HG03025 (cell line): ENCODE measurements around the gene TCF12.
"Not testable (repeated sequence)": the region's sequence is repeated elsewhere in the genome, so short reads cannot be mapped to it uniquely, and the experiment has no call there.

ENCODE experiments used
- ATAC-seq: cut with Tn5 transposase; IDR thresholded peaks from one replicate; pipeline ENCODE4 v1.9.1; 2021; ENCODE audit warnings: mild to moderate bottlenecking, moderate library complexity; ENCODE audit not compliant: unreplicated experiment, low FRiP score

The TCF12 gene

DNA sequence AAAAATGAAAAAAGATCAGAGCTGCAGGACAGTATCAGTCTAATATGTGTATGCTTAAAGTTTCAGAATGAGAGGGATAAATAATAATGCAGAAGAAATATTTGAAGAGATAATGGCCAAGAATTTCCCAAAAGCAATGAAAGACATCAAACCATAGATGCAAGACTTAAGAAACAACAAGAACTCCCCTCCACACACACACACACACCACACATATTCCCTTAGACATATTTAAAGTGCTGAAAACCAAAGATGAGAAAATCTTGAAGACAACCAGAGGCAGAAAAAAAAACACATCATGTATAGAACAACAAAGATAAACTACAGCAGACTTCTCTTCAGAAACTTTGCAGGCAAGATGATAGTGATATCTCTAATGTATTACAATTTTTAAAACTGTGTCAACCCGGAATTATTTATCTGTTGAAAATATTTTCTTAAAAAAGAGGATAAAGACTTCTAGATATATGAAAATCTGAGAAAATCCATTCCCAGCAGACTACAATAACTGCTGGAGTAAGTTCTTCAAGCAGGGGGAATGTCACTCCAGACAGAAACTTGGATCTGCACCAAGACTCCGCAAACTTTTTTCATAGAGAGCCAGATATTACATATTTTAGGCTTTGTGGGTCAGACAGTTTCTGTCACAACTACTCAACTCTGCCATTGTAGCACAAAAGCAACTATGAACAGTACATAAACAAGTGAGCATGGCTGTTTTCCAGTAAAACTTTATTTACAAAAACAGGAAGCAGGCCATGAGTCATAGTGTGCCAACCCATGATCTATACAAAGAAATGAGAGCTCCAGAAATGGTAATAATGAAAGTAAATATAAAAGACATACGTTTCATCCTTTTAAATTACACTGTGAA is 234.5 kb downstream of the TCF12 start:
- no peak for ATAC-seq

DNA sequence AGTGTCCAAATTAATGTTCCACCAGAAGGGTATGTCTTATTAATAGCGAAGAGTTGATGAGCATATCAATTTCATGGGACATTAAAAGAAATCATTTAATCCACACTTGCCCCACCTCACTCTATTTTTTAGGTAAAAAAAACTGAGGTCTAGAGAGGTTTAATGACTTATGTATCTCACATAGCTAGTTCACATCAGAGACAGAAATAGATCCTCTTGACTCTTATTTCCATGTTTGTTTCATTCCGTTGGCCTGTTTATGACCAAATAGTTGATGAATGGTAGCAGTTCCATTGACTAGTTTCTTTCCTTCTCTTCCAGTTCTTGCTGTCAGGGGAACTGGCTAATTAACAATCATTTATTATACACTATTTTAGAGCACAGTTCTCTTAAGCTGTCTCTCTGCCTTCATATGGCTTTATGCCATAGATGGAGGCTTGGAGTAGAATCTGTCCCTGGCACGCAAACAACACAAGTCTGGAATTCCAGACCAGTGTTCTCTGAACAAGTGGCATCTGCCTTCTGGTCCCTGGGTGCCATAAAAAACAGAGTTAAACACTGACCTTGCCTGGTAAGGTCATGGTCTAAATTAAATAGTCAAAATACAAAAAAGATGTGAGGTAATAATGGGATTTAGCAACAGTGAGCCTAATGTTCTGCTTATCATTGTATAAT is 237.9 kb downstream of the TCF12 start:
- no peak for ATAC-seq

DNA sequence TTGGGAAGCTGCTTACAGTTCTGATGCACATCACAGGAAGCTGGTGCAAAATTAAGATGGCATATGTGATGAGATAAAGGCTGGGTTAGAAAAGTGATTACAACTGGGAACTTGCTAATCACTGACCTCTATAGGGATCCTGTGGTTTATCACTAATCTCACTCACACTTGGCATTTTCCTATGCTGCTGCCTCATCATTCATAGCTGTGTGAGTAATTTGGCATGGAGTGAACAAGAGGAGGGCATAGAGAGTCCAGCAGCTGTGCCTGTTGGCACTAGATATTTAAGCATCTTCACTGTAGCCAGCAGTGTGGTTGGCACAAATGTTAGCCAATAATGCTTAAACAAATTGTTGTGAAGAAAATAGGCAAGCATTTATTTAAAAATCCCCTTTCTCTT is 240.1 kb downstream of the TCF12 start:
- ATAC-seq, result no peak

DNA sequence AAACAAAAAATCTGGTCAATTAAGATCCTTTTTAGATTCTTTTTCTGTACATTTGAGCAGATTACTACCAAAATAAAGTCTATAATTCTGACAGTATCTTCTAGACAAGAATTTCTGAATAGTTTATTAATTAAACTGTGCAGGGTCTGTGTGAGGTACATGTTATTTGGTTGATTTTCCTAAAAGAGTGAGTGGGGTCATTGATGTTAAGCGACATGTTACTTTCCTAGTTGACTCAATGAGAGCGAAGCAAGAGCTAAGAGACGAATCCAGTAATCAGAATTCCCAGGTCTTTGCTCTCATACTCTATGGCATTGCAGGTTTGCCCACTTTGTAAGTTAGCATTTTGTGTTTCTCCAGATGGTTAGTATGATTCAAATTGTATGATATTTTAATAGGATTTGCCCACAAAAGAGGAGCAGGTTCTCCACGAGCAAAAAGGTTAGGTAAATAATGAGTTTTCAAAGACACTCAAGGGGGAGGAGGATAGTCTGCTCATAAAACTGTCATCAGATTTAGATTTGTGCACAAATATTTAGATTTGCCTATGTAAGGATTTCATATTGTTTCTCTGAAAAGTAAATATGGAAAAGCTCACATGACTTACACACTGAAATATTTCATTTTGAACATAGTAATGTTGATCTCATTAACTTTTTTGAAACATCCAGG is 240.7 kb downstream of the TCF12 start:
- ATAC-seq, result no peak

DNA sequence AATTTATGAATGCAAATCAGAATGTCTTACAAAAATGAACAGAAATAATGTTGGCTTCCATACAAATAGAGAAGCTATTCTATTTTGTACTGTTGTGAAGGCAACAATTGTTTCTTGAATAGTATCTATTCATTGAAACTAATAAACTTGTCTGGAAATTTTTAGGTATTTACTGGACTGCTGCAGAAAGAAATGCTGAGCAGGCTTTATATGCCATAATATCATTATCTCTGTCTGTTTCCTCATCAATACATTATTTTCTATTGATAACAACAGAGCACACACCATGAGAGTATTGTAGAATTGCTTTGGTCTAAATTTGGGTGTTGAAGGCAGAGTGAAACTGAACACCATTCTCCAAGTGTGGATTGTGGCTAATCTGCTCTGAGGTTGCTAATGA is 241.3 kb downstream of the TCF12 start:
- ATAC-seq, result no peak

DNA sequence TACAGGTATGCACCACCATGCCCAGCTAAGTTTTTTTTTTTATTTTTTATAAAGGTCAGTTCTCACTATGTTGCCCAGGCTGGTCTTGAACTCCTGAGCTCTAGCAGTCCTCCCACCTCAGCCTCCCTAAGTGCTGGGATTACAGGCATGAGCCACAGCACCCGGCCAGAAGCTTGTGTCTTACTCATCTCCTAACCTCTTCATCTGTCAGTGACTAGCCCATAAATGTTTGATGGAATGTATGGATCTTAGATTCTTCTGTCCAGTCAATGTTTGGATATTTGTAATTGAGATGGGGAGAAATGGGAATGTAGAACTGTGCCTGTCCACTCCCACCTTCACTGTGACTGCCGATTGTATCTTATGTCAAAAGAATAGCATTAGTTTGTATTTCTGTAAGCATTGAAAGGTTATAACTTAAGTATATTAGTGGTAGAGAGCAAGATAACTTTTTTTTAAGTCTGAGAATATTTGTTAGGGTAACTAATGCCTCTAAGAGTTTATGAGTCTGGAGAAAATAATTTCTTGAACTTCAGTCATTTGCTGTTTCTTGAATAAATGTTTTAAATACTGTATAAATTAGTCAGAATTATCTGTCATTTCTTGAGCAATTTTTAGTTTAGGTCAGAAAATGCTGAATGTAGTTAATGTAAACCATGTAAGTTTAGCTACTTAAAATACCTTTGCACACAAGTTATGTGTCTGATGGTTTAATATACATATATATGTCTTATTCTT is 242.5 kb downstream of the TCF12 start:
- no peak for ATAC-seq

DNA sequence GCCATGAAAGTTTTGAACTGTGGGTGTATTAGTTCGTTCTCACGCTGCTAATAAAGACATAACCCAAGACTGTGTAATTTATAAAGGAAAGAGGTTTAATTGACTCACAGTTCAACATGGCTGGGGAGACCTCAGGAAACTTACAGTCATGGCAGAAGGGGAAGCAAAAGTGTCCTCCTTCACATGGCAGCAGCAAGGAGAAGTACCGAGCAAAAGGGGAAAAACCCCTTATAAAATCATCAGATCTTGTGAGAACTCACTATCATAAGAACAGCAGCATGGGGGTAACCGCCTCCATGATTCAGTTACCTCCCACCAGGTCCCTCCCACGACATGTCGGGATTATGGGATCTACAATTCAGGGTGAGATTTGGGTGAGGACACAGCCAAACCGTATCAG is 245.8 kb downstream of the TCF12 start:
- not testable (repeated sequence) for ATAC-seq

DNA sequence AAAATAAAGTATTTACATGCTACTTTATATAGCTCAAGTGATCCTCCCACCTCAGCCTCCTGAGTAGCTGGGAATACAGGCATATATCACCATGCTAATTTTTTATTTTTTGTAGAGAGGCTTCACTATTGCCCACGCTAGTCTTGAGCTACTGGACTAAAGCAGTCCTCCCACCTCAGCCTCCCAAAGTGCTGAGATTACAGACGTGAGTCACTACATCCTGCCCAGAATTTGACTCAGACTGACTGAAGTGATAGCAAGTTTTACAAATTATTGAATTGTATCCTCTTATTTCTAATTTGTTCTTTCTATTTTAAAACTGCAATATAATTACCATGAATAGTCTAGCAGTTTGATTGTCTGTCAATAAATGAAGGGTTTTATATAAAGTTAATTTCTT is 247.5 kb downstream of the TCF12 start:
- ATAC-seq, result no peak

DNA sequence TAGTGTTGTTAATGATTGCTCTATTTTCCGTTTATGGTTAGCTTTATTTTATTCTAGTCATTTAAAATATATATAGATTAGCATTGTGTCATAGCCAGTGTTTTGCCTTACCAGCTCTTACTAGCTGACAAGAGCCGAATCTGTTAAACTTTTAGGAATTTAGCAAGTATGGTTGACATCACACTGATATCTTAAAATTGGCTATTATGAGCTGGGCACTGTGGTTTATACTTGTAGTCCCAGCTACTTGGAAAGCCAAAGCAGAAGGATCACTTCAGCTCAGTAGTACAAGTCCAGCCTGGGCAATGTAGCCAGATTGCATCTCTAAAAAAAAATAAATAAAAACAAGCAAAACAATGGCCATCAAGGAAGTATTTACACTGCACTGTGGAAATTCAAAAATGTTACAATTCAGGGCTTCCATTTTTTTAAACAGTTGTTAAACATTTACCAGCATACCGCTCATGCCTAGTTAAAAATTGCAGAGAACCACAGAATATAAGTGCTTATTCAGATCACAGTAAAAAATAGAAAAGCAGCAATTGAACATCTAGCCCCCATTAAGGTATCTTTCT is 249.5 kb downstream of the TCF12 start:
- no peak for ATAC-seq

DNA sequence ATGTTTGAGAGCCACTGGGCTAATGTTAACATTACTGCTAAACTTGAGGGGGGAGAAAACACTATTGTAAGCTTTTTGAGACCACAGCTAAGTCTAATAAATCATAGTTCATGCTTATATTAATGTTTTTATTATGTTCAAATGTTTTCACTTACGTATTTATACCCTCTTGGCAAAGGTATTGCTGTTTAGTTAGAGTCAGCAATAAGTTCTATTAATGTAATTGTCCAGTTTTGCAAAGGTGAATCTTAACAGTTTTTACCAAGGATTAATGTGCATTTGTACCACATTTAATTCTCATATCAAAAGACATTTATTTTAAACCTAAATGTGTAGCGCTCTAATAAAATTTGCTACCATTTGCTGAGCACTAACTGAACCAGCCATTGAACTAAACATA is 251.2 kb downstream of the TCF12 start:
- no peak for ATAC-seq

DNA sequence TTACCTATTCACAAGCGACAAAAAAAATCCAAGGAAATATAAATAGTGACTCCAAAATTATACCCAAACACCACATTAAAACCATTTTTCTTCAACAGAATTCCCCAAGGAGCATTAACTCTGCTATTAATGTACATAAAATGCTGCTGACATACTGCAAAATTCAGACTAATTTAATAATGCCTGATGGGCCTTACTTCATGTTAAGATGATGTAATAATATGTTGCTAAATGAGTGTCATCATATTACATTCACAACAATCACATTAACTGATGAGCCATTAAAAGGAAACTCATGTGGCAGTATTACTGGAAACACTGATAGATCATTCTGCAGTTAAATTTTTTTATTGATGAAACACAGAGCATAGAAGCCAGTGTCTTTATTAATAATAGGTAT is 253.0 kb downstream of the TCF12 start:
- ATAC-seq, result no peak

DNA sequence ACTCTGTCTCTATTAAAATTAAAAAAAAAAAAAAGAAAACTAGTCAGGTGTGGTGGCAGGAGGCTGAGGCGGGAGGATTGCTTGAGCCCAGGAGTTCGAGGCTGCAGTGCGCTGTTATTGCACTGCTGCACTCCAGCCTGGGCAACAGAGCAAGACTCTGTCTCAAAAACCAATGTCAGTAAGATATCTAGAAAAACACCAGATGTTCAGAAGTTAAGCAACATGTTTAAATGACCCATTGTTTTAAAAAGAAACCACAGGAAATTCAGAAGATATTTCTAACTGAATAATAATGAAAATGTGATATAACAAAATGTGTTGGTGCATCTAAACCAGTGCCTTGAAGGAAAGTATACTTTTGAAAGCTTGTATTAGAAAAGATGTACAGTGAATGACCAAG is 254.5 kb downstream of the TCF12 start:
- no peak for ATAC-seq

DNA sequence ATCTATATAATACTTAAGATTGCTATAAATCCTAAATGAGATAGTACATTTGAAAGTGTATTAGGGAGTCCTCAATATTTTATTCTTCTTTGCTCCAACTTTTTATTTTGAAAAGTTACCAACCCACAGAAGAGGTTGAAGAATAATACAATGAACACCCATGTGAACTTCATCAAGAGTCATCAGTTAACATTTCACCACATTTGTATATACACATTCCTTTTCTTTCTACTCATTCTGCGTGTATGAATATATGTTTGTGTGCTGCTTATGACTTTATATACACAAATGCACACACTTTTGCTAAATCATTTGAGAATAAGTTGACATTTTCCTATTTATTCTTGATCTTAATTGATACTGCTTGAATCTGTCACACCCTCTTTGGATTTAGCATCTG is 264.6 kb downstream of the TCF12 start:
- no peak for ATAC-seq

DNA sequence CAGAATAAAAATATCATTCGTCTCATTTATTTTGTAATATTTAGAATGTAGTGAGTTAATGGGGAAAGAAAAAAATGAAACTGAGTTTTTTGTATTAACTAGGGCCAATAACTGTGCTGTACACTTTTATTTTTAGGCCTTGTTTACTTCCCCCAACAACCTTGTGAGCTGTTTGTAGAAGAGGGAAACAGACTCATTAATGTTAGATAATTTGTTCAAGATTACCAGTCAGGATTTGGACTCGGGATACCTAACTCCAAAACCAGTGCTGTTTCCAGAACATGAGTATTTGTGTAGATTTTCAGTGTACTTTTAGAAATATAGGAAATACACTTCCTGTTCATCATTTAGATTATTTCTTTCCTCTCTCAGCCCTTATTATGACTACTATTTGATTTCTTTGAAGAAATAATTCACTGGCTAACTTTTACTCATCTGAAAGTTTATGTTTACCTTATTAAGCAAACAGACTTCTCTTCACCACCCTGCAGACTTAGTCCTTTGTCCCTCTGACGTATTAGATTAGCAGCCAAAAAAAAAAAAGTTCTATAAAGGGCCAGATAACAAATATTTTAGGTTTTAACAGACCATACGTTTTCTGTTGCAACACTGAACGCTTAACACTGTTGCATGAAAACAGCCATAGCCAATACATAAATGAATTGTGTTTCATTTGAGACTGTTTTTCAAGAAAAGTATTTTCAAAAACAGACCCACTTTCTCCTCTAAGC is 265.3 kb downstream of the TCF12 start:
- ATAC-seq, result no peak

DNA sequence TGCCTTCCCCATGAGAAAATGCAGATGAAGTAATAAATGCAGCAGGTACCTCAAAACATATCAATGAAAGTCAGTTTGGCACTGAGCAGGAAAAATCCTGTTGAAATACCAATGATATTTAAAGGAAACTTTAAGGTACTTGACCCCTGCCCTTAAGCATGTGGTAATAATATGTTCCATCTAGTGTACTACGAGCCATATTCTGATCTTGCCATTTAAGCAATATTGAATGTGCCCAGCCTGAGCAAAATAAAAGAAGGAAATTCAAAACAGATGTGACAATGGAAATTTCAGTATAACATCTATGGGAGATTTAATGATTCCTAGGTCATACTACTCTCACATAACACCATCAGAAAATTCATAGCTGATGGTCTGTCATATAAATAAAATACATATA is 266.1 kb downstream of the TCF12 start:
- no peak for ATAC-seq

DNA sequence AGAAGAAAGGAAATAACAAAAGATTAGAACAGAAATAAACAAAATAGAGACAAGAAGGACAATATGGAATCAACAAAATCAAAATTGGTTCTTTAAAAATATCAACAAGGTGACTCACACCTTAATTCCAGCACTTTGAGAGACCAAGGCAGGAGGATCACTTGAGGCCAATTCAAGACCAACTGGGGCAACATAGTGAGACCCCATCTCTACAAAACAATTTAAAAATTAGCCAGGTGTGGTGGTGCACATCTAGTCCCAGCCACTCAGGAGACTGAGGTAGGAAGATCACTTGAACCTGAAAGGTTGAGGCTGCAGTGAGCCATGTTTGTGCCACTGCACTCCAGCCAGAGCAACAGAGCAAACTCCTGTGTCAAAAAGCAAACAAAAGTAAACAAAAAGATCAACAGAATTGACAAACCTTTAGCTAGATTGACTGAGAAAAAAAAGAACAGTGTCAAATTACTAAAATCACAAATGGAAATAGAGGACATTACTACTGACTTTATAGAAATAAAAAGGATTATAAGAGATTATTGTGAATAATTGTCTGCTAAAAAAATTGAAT is 267.1 kb downstream of the TCF12 start:
- ATAC-seq, result no peak

DNA sequence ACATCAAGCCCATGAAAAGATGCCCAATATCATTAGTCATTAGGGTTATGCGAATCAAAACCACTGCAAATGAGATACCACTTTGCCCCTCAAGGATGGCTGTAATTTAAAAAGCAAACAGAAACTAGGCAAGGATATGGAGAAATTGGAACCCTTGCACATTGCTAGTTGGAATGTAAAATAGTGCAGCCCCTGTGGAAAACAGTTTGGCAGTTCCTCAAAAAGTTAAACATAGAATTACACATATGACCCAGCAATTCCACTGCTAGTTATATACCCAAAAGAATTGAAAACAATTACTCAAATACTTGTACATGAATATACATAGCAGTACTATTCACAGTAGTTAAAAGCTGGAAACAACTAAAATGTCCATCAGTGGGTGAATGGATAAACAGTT is 271.0 kb downstream of the TCF12 start:
- ATAC-seq, result no peak

DNA sequence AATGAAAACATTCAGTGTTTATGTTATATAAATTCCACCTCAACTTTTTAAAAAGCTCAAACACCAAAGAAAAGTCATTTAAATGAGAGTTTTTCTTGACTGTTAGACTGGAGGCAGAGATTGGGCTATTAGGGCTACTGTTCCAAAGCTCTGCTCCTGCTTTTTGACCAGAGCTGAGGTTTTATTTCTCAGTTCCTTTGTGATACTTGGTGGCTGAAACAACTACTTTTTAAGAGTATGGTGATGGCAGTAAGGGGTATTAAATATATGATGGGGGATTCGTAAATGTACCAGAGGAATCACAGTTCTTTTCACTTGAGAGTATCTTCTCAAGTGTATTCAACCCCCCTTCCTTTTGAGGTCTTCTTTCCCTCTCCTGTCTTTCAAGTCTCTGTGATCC is 271.8 kb downstream of the TCF12 start:
- no peak for ATAC-seq

DNA sequence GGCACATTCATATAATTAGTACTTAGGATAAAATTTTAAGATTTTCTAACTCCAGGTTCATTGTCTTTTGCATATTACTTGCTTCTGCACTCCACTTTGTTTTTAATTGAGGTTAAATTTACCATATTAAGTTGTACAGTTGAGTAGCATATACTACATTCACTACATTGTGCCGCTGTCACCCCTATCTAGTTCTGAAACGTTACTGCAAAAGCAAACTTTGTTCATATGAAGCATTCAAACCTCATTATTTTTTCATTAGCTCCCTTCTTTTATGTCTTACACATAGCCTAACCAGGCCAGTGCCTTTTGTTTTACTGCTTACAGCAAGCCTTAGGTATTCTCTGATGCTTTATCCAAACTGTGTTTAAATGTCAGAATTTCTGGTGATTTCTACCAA is 274.7 kb downstream of the TCF12 start:
- ATAC-seq, result no peak

DNA sequence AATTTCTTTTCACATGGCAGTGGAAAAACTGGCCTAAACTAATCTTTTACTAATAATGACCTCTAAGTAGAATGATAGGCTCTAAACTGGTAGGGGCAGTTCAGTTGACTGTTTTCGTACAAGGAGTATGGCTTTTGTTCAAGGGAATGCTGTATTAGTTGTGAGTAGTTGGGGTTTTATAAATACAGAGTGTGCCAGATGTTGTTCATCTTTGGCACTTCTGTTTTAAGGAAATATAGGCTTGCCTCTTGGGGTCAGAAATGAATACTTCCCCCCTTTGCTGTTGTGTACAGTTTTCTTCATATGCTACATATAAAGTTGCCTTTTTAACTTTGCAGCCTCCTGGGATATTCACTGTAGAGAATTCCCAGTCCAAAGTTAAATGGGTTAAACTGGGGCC is 276.9 kb downstream of the TCF12 start:
- ATAC-seq, result no peak
